ENCODE measurements around the gene PPP1R14B.

Gene PPP1R14B

GRCh38 chr11:64260147-64260708, 13.5 kb upstream of the PPP1R14B start:
- H3K4me3 ChIP-seq (ENCODE audit: severe bottlenecking) = no peak overlapping the region
- no peak overlapping the region for H3K27ac ChIP-seq (ENCODE audit: poor library complexity, severe bottlenecking)
- H3K4me1 ChIP-seq (ENCODE audit: insufficient read depth, poor library complexity, severe bottlenecking) = peaks cover 8% of the 10 kb centered on the region
- H3K9me3 ChIP-seq (ENCODE audit: severe bottlenecking) = no peaks in the 10 kb centered on the region
- H3K27me3 ChIP-seq (ENCODE audit: insufficient read depth, poor library complexity, severe bottlenecking) = no peaks in the 10 kb centered on the region
- ATAC-seq (ENCODE audit: low read depth) = no peak
- TF ChIP-seq CTCF (IDR thresholded peaks at IDR 0.05; ENCODE audit: poor library complexity, severe bottlenecking) = no peak
- DNase-seq (ENCODE audit: low spot score) = no peak
- H3K36me3 ChIP-seq (ENCODE audit: low read depth) = peaks cover 80% of the 10 kb centered on the region

- no peaks in the 10 kb centered on the region for H3K9me3 ChIP-seq (ENCODE audit: severe bottlenecking)
- TF ChIP-seq CTCF (IDR thresholded peaks at IDR 0.05; ENCODE audit: poor library complexity, severe bottlenecking) = no peak
- peaks cover 8% of the 10 kb centered on the region for H3K4me1 ChIP-seq (ENCODE audit: insufficient read depth, poor library complexity, severe bottlenecking)
- DNase-seq (ENCODE audit: low spot score) (no peak), ATAC-seq (ENCODE audit: low read depth) (no peak)
- H3K27ac ChIP-seq (ENCODE audit: poor library complexity, severe bottlenecking) = no peak overlapping the region
- H3K36me3 ChIP-seq (ENCODE audit: low read depth) = peaks cover 86% of the 10 kb centered on the region
- H3K4me3 ChIP-seq (ENCODE audit: severe bottlenecking) = no peak overlapping the region
- no peaks in the 10 kb centered on the region for H3K27me3 ChIP-seq (ENCODE audit: insufficient read depth, poor library complexity, severe bottlenecking)
Observed at GRCh38 chr11:64259533-64260067, 12.9 kb upstream of the PPP1R14B start.

GRCh38 chr11:64258946-64259532, 12.3 kb upstream of the PPP1R14B start:
- Histone ChIP-seq H3K4me3 (ENCODE audit: severe bottlenecking) (no peak overlapping the region), H3K9me3 (ENCODE audit: severe bottlenecking) (no peaks in the 10 kb centered on the region), H3K36me3 (ENCODE audit: low read depth) (peaks cover 86% of the 10 kb centered on the region), H3K27me3 (ENCODE audit: insufficient read depth, poor library complexity, severe bottlenecking) (no peaks in the 10 kb centered on the region), H3K27ac (ENCODE audit: poor library complexity, severe bottlenecking) (no peak overlapping the region), H3K4me1 (ENCODE audit: insufficient read depth, poor library complexity, severe bottlenecking) (peaks cover 8% of the 10 kb centered on the region)
- DNase-seq (ENCODE audit: low spot score) (no peak), ATAC-seq (ENCODE audit: low read depth) (no peak)
- TF ChIP-seq CTCF (IDR thresholded peaks at IDR 0.05; ENCODE audit: poor library complexity, severe bottlenecking) = no peak

- Histone ChIP-seq H3K27me3 (ENCODE audit: insufficient read depth, poor library complexity, severe bottlenecking) (no peaks in the 10 kb centered on the region), H3K9me3 (ENCODE audit: severe bottlenecking) (no peaks in the 10 kb centered on the region), H3K4me1 (ENCODE audit: insufficient read depth, poor library complexity, severe bottlenecking) (peaks cover 8% of the 10 kb centered on the region), H3K27ac (ENCODE audit: poor library complexity, severe bottlenecking) (no peak overlapping the region), H3K4me3 (ENCODE audit: severe bottlenecking) (no peak overlapping the region), H3K36me3 (ENCODE audit: low read depth) (peaks cover 79% of the 10 kb centered on the region)
- no peak for TF ChIP-seq CTCF (IDR thresholded peaks at IDR 0.05; ENCODE audit: poor library complexity, severe bottlenecking)
- no peak for ATAC-seq (ENCODE audit: low read depth)
- DNase-seq (ENCODE audit: low spot score) = no peak
Observed at GRCh38 chr11:64258356-64258755, 11.6 kb upstream of the PPP1R14B start.

GRCh38 chr11:64256300-64256699, 9.6 kb upstream of the PPP1R14B start:
- peaks cover 69% of the 10 kb centered on the region for H3K36me3 ChIP-seq (ENCODE audit: low read depth)

More at GRCh38 chr11:64256300-64256699, 9.6 kb upstream of the PPP1R14B start:
- Histone ChIP-seq H3K9me3 (ENCODE audit: severe bottlenecking) (no peaks in the 10 kb centered on the region), H3K27ac (ENCODE audit: poor library complexity, severe bottlenecking) (no peak overlapping the region), H3K27me3 (ENCODE audit: insufficient read depth, poor library complexity, severe bottlenecking) (no peaks in the 10 kb centered on the region), H3K4me3 (ENCODE audit: severe bottlenecking) (no peak overlapping the region), H3K4me1 (ENCODE audit: insufficient read depth, poor library complexity, severe bottlenecking) (peaks cover 8% of the 10 kb centered on the region)
- DNase-seq (ENCODE audit: low spot score) (no peak), ATAC-seq (ENCODE audit: low read depth) (no peak)
- no peak for TF ChIP-seq CTCF (IDR thresholded peaks at IDR 0.05; ENCODE audit: poor library complexity, severe bottlenecking)
